ENCODE results near the gene TGFBR2. TPM values are rescaled to one million over a fixed set of nuclear protein-coding genes. Genes with fewer than 3 reads are reported as not detected.

The TGFBR2 gene
- total and polyA plus RNA-seq, 10 of the 15 experiments (the other 5 are each of a cell fraction or from before 2014, with no cell fraction given): 0.02 to 0.98 (median 0.18) TPM; not detected in 1

DNA sequence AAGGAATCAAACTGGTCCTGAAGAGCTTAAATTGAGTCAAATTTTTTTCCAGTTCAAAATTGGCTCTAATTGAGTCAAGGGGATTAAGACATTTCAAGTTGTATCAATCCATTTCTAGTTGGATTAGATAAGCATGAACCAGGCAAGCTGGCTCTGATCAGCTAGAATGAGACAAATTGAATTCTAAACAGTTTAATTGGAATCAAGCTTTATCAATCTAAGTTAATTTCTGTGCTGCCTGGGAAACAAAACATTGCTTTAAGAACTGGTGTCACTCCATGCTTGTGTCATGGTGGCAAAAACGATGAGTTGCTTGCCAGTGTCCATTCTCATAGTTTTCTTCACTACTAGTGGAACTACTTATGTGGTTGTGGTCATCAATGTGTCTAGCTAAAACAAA, 116.8 kb downstream of the TGFBR2 start:
- TF ChIP-seq TCF3 (IDR thresholded peaks at IDR 0.05; ENCODE audit: borderline replicate concordance, insufficient read depth, low read depth, low read length) (no peak), ETV6 (conservative IDR thresholded peaks at IDR 0.05 in 1 of 2, IDR thresholded peaks at IDR 0.05 in 1 of 2; ENCODE audit: borderline replicate concordance in 1 of 2, low read depth in 1 of 2) (no peak), CBX3 (IDR thresholded peaks at IDR 0.05; ENCODE audit: borderline replicate concordance, low read depth) (no peak), ZSCAN29 (IDR thresholded peaks at IDR 0.05) (no peak), MYC (IDR thresholded peaks at IDR 0.05; ENCODE audit: insufficient read depth, insufficient read length, insufficient replicate concordance, low read length, severe bottlenecking) (no peak), HDAC2 (IDR thresholded peaks at IDR 0.05) (no peak), SIN3A (IDR thresholded peaks at IDR 0.05; ENCODE audit: low read depth, low read length) (no peak), ZBED1 (IDR thresholded peaks at IDR 0.05; ENCODE audit: borderline replicate concordance) (no peak), CBX5 (IDR thresholded peaks at IDR 0.05; ENCODE audit: low read depth) (no peak), RELA (IDR thresholded peaks at IDR 0.05; ENCODE audit: borderline replicate concordance, partially characterized antibody) (no peak), BACH1 (IDR thresholded peaks at IDR 0.05; ENCODE audit: borderline replicate concordance) (no peak), YY1 (IDR thresholded peaks at IDR 0.05; ENCODE audit: low read depth, low read length) (no peak), NFYB (IDR thresholded peaks at IDR 0.05; ENCODE audit: insufficient read depth, low read depth, low read length) (no peak), IRF4 (IDR thresholded peaks at IDR 0.05; ENCODE audit: low read depth, low read length) (no peak)
- TF ChIP-seq, protein P1, sequence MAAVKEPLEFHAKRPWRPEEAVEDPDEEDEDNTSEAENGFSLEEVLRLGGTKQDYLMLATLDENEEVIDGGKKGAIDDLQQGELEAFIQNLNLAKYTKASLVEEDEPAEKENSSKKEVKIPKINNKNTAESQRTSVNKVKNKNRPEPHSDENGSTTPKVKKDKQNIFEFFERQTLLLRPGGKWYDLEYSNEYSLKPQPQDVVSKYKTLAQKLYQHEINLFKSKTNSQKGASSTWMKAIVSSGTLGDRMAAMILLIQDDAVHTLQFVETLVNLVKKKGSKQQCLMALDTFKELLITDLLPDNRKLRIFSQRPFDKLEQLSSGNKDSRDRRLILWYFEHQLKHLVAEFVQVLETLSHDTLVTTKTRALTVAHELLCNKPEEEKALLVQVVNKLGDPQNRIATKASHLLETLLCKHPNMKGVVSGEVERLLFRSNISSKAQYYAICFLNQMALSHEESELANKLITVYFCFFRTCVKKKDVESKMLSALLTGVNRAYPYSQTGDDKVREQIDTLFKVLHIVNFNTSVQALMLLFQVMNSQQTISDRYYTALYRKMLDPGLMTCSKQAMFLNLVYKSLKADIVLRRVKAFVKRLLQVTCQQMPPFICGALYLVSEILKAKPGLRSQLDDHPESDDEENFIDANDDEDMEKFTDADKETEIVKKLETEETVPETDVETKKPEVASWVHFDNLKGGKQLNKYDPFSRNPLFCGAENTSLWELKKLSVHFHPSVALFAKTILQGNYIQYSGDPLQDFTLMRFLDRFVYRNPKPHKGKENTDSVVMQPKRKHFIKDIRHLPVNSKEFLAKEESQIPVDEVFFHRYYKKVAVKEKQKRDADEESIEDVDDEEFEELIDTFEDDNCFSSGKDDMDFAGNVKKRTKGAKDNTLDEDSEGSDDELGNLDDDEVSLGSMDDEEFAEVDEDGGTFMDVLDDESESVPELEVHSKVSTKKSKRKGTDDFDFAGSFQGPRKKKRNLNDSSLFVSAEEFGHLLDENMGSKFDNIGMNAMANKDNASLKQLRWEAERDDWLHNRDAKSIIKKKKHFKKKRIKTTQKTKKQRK (IDR thresholded peaks at IDR 0.05; ENCODE audit: low read depth, low read length): no peak
- TF ChIP-seq, protein P2, sequence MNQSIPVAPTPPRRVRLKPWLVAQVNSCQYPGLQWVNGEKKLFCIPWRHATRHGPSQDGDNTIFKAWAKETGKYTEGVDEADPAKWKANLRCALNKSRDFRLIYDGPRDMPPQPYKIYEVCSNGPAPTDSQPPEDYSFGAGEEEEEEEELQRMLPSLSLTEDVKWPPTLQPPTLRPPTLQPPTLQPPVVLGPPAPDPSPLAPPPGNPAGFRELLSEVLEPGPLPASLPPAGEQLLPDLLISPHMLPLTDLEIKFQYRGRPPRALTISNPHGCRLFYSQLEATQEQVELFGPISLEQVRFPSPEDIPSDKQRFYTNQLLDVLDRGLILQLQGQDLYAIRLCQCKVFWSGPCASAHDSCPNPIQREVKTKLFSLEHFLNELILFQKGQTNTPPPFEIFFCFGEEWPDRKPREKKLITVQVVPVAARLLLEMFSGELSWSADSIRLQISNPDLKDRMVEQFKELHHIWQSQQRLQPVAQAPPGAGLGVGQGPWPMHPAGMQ (IDR thresholded peaks at IDR 0.05; ENCODE audit: borderline replicate concordance): no peak
- CTCF ChIA-PET: no interaction called here
- RAD21 ChIA-PET (ENCODE audit: unreplicated experiment): no interaction called here
- Histone ChIP-seq H3K4me3 (no peak overlapping the region), H3K9me3 (replicated peaks; ENCODE audit: control insufficient read depth, insufficient read depth, low read length) (no peaks in the 10 kb centered on the region), H3K4me2 (ENCODE audit: control insufficient read depth, insufficient read depth) (no peak overlapping the region), H3K4me1 (ENCODE audit: control insufficient read depth, insufficient read depth, low read length) (no peaks in the 10 kb centered on the region), H3K79me2 (ENCODE audit: control insufficient read depth, insufficient read depth, low read length) (no peaks in the 10 kb centered on the region), H3K36me3 (ENCODE audit: control insufficient read depth in 2 of 2, insufficient read depth in 2 of 2, low read length in 1 of 2) (no peaks in the 10 kb centered on the region), H4K20me1 (ENCODE audit: control insufficient read depth, insufficient read depth) (no peaks in the 10 kb centered on the region), H2AFZ (ENCODE audit: control insufficient read depth, low read depth, low read length) (no peak overlapping the region), H3K27ac (ENCODE audit: control insufficient read depth, insufficient read depth) (no peak overlapping the region), H3K27me3 (replicated peaks in 1 of 2; ENCODE audit: control insufficient read depth in 2 of 2, insufficient read depth in 2 of 2, low read length in 1 of 2) (no peaks in the 10 kb centered on the region; a peak in 1 of 4 replicates), H3K9ac (ENCODE audit: control insufficient read depth, insufficient read depth, low read length) (no peak overlapping the region)
- ATAC-seq: no peak
- intact Hi-C loops (cut with micrococcal nuclease; ENCODE audit: unreplicated experiment) (no loop called here), in situ Hi-C loops (cut with MboI) (no loop called here)
- DNase-seq (ENCODE audit: low read depth, low spot score): no peak
- 5% methylated on average over 1 of the region's 1 CpG for WGBS (ENCODE audit: insufficient coverage, insufficient replicate concordance, low lambda C conversion rate, missing lambda C conversion rate)
- SMC1A ChIA-PET (ENCODE audit: uncharacterized antibody, unreplicated experiment): interaction anchor here (1.4 to 1.5 kb wide), 2 partner anchors 11 to 20 kb away, joined by 3 to 5 read pairs; no protein-coding TSS in a partner anchor
- FAIRE-seq: no peak
- POLR2A ChIA-PET: no interaction called here
- BruUV-seq (replicated peaks): no TSS peak
